GM23338 (cell line): ENCODE measurements around the gene UHMK1. TPM values are rescaled to one million over a fixed set of nuclear protein-coding genes. Genes with fewer than 3 reads are reported as not detected.
"Not testable (repeated sequence)": the region's sequence is repeated elsewhere in the genome, so short reads cannot be mapped to it uniquely, and the experiment has no call there.

ENCODE experiments used
- ATAC-seq: fragments of 200-7000 bp; cut with Tn5 transposase; 3 replicates; pipeline ENCODE4 v1.9.1; 2020
- DNase-seq: peaks from one replicate; pipeline ENCODE4 v3.0.0-alpha.2; 2015; ENCODE audit warnings: low spot score
- H2AFZ ChIP-seq: fragments of 200-600 bp; sonication (generic); 2 replicates; pipeline ENCODE4 v1.8.0; 2016; ENCODE audit warnings: antibody characterized with exemption, mild to moderate bottlenecking, moderate library complexity
- H3F3A ChIP-seq: fragments of 200-600 bp; sonication (generic); replicated peaks from 2 replicates; pipeline ENCODE4 v1.8.0; 2017; ENCODE audit warnings: antibody characterized with exemption, mixed run types, low read depth
- H3K27ac ChIP-seq: fragments of 200-600 bp; sonication (generic); 2 replicates; pipeline ENCODE4 v1.6.1; 2016; ENCODE audit warnings: low read depth
- H3K27me3 ChIP-seq: fragments of 200-600 bp; sonication (generic); 2 replicates; pipeline ENCODE4 v1.8.0; 2016; ENCODE audit warnings: mild to moderate bottlenecking, mixed run types, moderate library complexity; ENCODE audit not compliant: insufficient read depth
- H3K36me3 ChIP-seq: fragments of 200-600 bp; sonication (generic); 2 replicates; pipeline ENCODE4 v1.8.0; 2016; ENCODE audit warnings: mild to moderate bottlenecking; ENCODE audit not compliant: insufficient read depth
- H3K4me1 ChIP-seq: fragments of 200-600 bp; sonication (generic); 2 replicates; pipeline ENCODE4 v1.8.0; 2016; ENCODE audit warnings: mild to moderate bottlenecking, moderate library complexity; ENCODE audit not compliant: insufficient read depth
- H3K4me2 ChIP-seq: fragments of 200-600 bp; sonication (generic); 2 replicates; pipeline ENCODE4 v1.7.1; 2017; ENCODE audit warnings: mixed run types
- H3K4me3 ChIP-seq: fragments of 200-600 bp; sonication (generic); 2 replicates; pipeline ENCODE4 v1.6.1; 2016; ENCODE audit warnings: mixed run types
- H3K79me2 ChIP-seq: fragments of 200-600 bp; sonication (generic); replicated peaks from 2 replicates; pipeline ENCODE4 v1.8.0; 2017; ENCODE audit warnings: mild to moderate bottlenecking; ENCODE audit not compliant: insufficient read depth
- H3K9me2 ChIP-seq: fragments of 200-600 bp; sonication (generic); 2 replicates; pipeline ENCODE4 v1.8.0; 2017; ENCODE audit not compliant: insufficient read depth
- H4K20me1 ChIP-seq: fragments of 200-600 bp; sonication (generic); replicated peaks from 2 replicates; pipeline ENCODE4 v1.8.0; 2017; ENCODE audit warnings: mild to moderate bottlenecking; ENCODE audit not compliant: insufficient read depth
- H3K27ac Mint-ChIP-seq: 2 replicates; pipeline ENCODE4 v1.8.0; 2020; ENCODE audit warnings: inconsistent platforms, mild to moderate bottlenecking, moderate library complexity, mixed read lengths
- H3K27me3 Mint-ChIP-seq: 3 replicates; pipeline ENCODE4 v1.8.0; 2022; ENCODE audit warnings: low read depth, mild to moderate bottlenecking, moderate library complexity, mixed read lengths, inconsistent platforms; ENCODE audit not compliant: insufficient read depth, poor library complexity
- H3K36me3 Mint-ChIP-seq: 3 replicates; pipeline ENCODE4 v1.8.0; 2021; ENCODE audit warnings: low read depth, mild to moderate bottlenecking, inconsistent platforms, moderate library complexity, mixed read lengths
- H3K4me1 Mint-ChIP-seq: 3 replicates; pipeline ENCODE4 v1.8.0; 2020; ENCODE audit warnings: mild to moderate bottlenecking, inconsistent platforms, mixed read lengths
- H3K4me3 Mint-ChIP-seq: 3 replicates; pipeline ENCODE4 v1.8.0; 2021; ENCODE audit warnings: moderate library complexity, mild to moderate bottlenecking, inconsistent platforms, mixed read lengths
- H3K9me3 Mint-ChIP-seq: 3 replicates; pipeline ENCODE4 v1.8.0; 2020; ENCODE audit warnings: moderate library complexity, mild to moderate bottlenecking, inconsistent platforms, mixed read lengths
- CREB1 ChIP-seq: fragments of 250-450 bp; sonication (Bioruptor Pico); IDR thresholded peaks from 2 replicates; pipeline ENCODE4 v1.5.0; 2020; ENCODE audit warnings: low read depth, mild to moderate bottlenecking, moderate library complexity
- CTCF ChIP-seq, 2 experiments: fragments of 200-600 bp in 1 of 2; sonication (generic) in 1 of 2; conservative IDR thresholded peaks; 2 replicates each; pipeline versions ENCODE4 v1.5.1 to v1.6.1; 2016 to 2017; ENCODE audit warnings: antibody characterized with exemption in 2 of 2, low read depth in 2 of 2, mild to moderate bottlenecking in 2 of 2, moderate library complexity in 1 of 2
- EZH2phosphoT487 ChIP-seq: fragments of 200-600 bp; sonication (generic); IDR thresholded peaks from one replicate; pipeline ENCODE4 v1.8.1; 2018; ENCODE audit warnings: antibody characterized with exemption; ENCODE audit not compliant: unreplicated experiment
- NANOG ChIP-seq: IDR thresholded peaks from 2 replicates; pipeline ENCODE4 v1.6.1; 2016; ENCODE audit warnings: antibody characterized with exemption, borderline replicate concordance
- POLR2AphosphoS5 ChIP-seq: IDR thresholded peaks from 2 replicates; pipeline ENCODE4 v1.6.1; 2016; ENCODE audit warnings: antibody characterized with exemption, low read depth
- REST ChIP-seq: IDR thresholded peaks from one replicate; pipeline ENCODE4 v1.6.1; 2018; ENCODE audit warnings: antibody characterized with exemption; ENCODE audit not compliant: unreplicated experiment
- STAT1 ChIP-seq: IDR thresholded peaks from one replicate; pipeline ENCODE4 v1.6.1; 2016; ENCODE audit warnings: antibody characterized with exemption; ENCODE audit not compliant: unreplicated experiment
- ZNF114 ChIP-seq: fragments of 250-450 bp; sonication (Bioruptor Pico); IDR thresholded peaks from 2 replicates; pipeline ENCODE4 v1.5.0; 2020; ENCODE audit warnings: mild to moderate bottlenecking, moderate library complexity
- polyA plus RNA-seq: library from polyadenylated mRNA; unstranded; fragments of >200 nt; fragmentation: Nextera tagmentation; extraction: Ambion mirVana; gene quantifications from 2 replicates; pipeline ENCODE4 v1.2.1, GENCODE V29; 2016
- total RNA-seq: library from RNA; depleted of rRNA; stranded (reverse); fragments of >200 nt; shearing (Covaris generic); gene quantifications from 2 replicates; pipeline ENCODE4 v1.2.3, GENCODE V29; 2014
- TF ChIP-seq, protein P1 (sequence below): IDR thresholded peaks from 2 replicates; pipeline ENCODE4 v1.6.1; 2016; ENCODE audit warnings: antibody characterized with exemption

The UHMK1 gene
- total and polyA plus RNA-seq, 2 experiments from 2014 or later, result 8.6 to 28.3 TPM

DNA sequence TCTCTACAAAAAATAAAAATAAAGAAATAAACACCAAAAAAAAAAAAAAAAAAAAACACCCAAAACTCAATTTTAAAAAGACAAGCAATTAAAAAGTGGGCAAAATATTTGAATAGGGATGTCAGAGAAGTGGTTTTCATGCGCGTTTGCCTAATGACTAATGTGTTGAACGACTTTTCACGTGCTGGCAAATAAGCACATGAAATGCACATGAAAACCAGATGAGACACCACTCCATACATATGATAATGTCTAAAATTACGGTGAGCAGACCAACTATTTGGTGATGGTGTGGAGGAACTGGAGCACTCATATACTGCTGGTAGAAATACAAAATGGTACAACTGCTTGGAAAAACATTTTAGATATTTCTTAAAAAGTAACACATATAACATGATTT, 39.4 kb upstream of the UHMK1 start:
- Histone ChIP-seq H3K4me1 (no peaks in the 10 kb centered on the region), H3K79me2 (no peaks in the 10 kb centered on the region), H3K27me3 (no peaks in the 10 kb centered on the region), H3K4me2 (no peak overlapping the region), H3K27ac (no peak overlapping the region), H3K36me3 (no peaks in the 10 kb centered on the region), H3K9me2 (no peaks in the 10 kb centered on the region; the same call in 1 of the 2 replicates), H2AFZ (no peak overlapping the region), H4K20me1 (no peaks in the 10 kb centered on the region), H3K4me3 (no peak overlapping the region), H3F3A (no peaks in the 10 kb centered on the region)
- DNase-seq (no peak), ATAC-seq (no peak)
- H3K36me3 Mint-ChIP-seq, result no peaks in the 10 kb centered on the region
- no peak overlapping the region for H3K27ac Mint-ChIP-seq
- no peak overlapping the region for H3K4me3 Mint-ChIP-seq
- peaks cover 6% of the 10 kb centered on the region for H3K27me3 Mint-ChIP-seq
- no peaks in the 10 kb centered on the region for H3K4me1 Mint-ChIP-seq
- no peak for TF ChIP-seq CREB1
- TF ChIP-seq STAT1, result no peak
- TF ChIP-seq POLR2AphosphoS5, result no peak
- no peak for TF ChIP-seq ZNF114 (CRISPR knock-in tag)
- TF ChIP-seq NANOG, result no peak
- TF ChIP-seq REST, result no peak
- TF ChIP-seq CTCF (conservative IDR thresholded peaks at IDR 0.05; ENCODE audit: low read depth in 2 of 2), result no peak
- no peak for TF ChIP-seq EZH2phosphoT487
- TF ChIP-seq, protein P1, sequence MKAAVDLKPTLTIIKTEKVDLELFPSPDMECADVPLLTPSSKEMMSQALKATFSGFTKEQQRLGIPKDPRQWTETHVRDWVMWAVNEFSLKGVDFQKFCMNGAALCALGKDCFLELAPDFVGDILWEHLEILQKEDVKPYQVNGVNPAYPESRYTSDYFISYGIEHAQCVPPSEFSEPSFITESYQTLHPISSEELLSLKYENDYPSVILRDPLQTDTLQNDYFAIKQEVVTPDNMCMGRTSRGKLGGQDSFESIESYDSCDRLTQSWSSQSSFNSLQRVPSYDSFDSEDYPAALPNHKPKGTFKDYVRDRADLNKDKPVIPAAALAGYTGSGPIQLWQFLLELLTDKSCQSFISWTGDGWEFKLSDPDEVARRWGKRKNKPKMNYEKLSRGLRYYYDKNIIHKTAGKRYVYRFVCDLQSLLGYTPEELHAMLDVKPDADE, result no peak
- peaks cover 4% of the 10 kb centered on the region; the same call in 1 of the 3 replicates for H3K9me3 Mint-ChIP-seq

DNA sequence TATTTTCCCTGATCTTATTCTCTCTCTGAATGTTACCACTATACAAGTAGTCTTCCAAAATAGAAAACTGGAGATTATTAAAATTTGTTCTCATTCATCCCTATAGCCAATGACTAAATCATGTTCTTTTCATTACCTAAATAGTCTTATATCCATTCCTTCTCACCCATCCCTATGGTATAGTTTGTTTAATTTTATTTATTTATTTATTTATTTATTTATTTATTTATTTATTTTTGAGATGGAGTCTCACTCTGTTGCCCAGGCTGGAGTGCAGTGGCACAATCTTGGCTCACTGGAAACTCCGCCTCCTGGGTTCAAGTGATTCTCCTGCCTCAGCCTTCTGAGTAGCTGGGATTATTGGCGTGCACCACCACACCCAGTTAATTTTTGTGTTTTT, 35.2 kb upstream of the UHMK1 start:
- H3K79me2 ChIP-seq, H4K20me1 ChIP-seq, H3K27ac ChIP-seq, H2AFZ ChIP-seq, H3K4me2 ChIP-seq, H3K36me3 Mint-ChIP-seq, H3K27me3 ChIP-seq, H3K4me1 ChIP-seq, DNase-seq, ATAC-seq, H3K4me3 ChIP-seq, H3K9me2 ChIP-seq, H3K4me1 Mint-ChIP-seq, H3K4me3 Mint-ChIP-seq, H3K27ac Mint-ChIP-seq, H3K36me3 ChIP-seq, H3F3A ChIP-seq: not testable (repeated sequence)
- Mint-ChIP-seq H3K9me3 (peaks cover 21% of the 10 kb centered on the region; the same call in 2 of the 3 replicates), H3K27me3 (peaks cover 10% of the 10 kb centered on the region)
